OCI-LY1 (cell line): ENCODE measurements around the gene MYBPC3.

ENCODE experiments used
- CTCF ChIP-seq: fragments of 200-600 bp; sonication (generic), shearing (Covaris generic); IDR thresholded peaks from 2 replicates; pipeline ENCODE4 v1.5.1; 2017; ENCODE audit warnings: mild to moderate bottlenecking, antibody characterized with exemption, low read length, moderate library complexity, mixed read lengths
- EZH2 ChIP-seq: fragments of 200-600 bp; sonication (generic), shearing (Covaris generic); IDR thresholded peaks from 2 replicates; pipeline ENCODE4 v1.8.0; 2017; ENCODE audit warnings: borderline replicate concordance, mixed run types, mild to moderate bottlenecking, antibody characterized with exemption, low read length, moderate library complexity, mixed read lengths

DNA sequence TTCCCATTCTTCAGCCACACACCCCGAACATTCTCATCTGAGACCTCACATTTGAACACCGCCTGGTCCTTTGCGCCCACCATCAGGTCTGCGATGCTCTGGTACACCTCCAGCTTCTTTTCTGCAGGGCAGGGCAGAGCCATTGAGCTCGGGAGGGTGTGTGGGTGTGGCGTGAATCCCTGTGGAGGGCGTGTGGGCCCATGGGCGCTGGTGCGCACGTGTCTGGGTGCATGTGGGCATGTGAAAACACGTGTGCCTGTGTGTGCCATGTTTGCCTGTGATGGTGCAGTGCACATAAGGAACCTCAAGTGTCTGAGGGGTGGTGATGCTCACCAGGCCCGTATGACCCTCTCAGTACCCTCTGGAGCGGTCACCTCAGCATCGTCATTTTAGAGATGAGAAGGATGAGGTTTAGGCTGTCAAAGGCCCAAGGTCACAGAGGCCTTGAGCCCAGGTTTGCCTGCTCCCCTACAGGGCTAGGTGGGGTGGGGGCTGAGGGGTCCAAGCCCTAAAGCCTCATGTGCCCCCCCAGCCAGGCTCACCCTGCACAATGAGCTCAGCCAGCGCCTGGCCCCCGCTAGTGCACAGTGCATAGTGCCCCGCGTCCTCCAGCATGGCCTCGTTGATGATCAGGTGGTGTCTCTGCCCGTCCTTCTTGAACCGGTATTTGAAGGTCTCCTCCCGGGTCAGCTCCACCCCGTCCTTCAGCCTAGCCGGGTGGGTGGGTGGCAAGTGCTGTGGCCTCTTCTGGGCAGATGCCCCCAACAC lies 10.3 kb downstream of the MYBPC3 start:
- no peak for TF ChIP-seq EZH2
- no peak for TF ChIP-seq CTCF
